NCI-H226 (cell line): ENCODE data around the gene IRF1.

Experiments used
- DNase-seq: peaks from one replicate; pipeline ENCODE4 v3.0.0-alpha.2; 2015

IRF1 gene

GRCh38 chr5:132437604-132438266 lies 52.8 kb downstream of the IRF1 start:
- DNase-seq = peak; percentile 78

DNA sequence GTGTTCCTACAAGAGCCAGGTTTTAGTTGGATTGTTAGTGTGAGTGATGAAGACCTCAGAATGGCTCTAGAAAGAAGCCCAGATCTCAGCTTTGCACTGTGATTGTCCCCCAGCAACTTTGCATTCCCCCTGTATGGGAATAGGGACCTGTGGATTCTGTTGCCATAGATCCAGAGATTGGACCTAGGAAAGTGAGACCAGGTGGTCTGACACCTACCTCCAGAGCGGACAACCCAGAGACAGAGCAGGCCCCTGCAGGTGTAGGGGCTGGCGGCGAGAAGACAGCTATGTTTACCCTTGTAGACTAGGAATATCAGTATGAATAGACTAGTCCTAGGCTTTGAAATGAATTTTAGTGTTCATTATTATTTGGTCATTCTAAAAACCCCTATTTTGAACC lies 53.6 kb downstream of the IRF1 start:
- no peak for DNase-seq

GRCh38 chr5:132435886-132436285 lies 54.7 kb downstream of the IRF1 start:
- no peak for DNase-seq

DNA sequence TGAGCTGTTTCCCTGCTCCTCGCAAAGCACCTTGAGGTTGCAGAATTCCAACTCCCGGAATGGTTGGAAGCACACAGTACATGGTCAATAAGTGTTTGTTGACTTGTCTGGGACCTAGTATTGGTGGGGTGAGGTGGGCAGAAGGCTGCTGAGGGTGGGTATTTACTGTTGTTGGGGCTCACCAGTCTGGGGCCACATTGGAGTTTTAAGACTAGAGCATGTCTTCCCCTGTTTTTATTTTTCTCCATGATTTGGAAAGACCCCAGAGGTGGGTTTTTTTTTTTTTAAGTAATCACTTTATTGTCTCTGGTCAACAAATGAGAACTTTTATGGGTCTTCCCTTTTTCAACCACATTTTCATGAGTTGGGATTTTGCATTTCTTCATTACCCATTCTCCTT lies 55.1 kb downstream of the IRF1 start:
- DNase-seq = no peak

- no peak for DNase-seq
Measured at GRCh38 chr5:132434416-132435286, 55.9 kb downstream of the IRF1 start.

DNA sequence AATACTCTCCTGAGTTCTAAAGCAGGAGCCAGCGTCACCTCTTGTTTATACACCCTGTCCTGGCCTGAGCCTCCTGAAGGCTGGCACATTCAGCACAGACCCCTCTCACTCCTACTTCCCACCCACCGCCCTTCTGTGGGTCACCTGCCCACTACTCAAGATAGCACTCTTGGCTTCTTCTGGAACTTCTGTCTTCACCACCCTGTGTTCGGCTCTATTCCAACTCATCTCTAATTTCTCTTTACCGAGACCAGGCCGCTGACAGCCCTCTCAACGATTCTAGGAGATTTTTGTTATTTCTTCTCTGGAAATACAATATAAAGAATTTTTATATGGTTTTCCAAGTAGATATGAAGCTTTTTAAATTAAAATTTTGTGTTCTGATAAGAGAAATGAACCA lies 57.4 kb downstream of the IRF1 start:
- no peak for DNase-seq

- DNase-seq = no peak
Measured at GRCh38 chr5:132431632-132432031, 58.9 kb downstream of the IRF1 start.
